H1 (cell line): ENCODE results near the gene CMYA5. TPM values are rescaled to one million over a fixed set of nuclear protein-coding genes. Genes with fewer than 3 reads are reported as not detected.

Experiments
- CTCF ChIA-PET: fragments of 300-600 bp; sonication (Branson Sonifier 250); formaldehyde crosslinking; loops from one replicate; lab custom pipeline; 2021; ENCODE audit not compliant: partially characterized antibody; lab: Charles Lee
- POLR2A ChIA-PET: fragments of 300-600 bp; sonication (Branson Sonifier 250); formaldehyde crosslinking; loops from one replicate; lab custom pipeline; 2021; ENCODE audit warnings: inconsistent platforms; ENCODE audit not compliant: partially characterized antibody; lab: Charles Lee
- DNase-seq, 2 experiments: peaks; one replicate each; pipeline versions ENCODE4 v3.0.0 to v3.0.0-alpha.2; 2010 to 2022; ENCODE audit warnings: low spot score in 2 of 2, low read depth in 1 of 2, mixed read lengths in 1 of 2
- FAIRE-seq: peaks from 2 replicates; lab custom pipeline; 2011; peaks lifted over from hg19 to GRCh38; lab: Jason Lieb, UNC
- H2AFZ ChIP-seq: 2 replicates; pipeline ENCODE4 v1.8.1; 2012; ENCODE audit warnings: low read length, inconsistent platforms
- H2AK5ac ChIP-seq: 2 replicates; pipeline ENCODE4 v1.6.1; 2013; ENCODE audit warnings: low read depth, low read length
- H2BK120ac ChIP-seq: replicated peaks from 2 replicates; pipeline ENCODE3; 2013; ENCODE audit warnings: low read depth, low read length, inconsistent platforms
- H2BK12ac ChIP-seq: 2 replicates; pipeline ENCODE4 v1.6.1; 2013; ENCODE audit warnings: low read depth, low read length
- H2BK15ac ChIP-seq: 2 replicates; pipeline ENCODE4 v1.6.1; 2013; ENCODE audit warnings: low read length
- H2BK20ac ChIP-seq: 2 replicates; pipeline ENCODE4 v1.6.1; 2013; ENCODE audit warnings: low read length
- H2BK5ac ChIP-seq: 2 replicates; pipeline ENCODE4 v1.6.1; 2013; ENCODE audit warnings: low read depth, low read length
- H3K14ac ChIP-seq: 2 replicates; pipeline ENCODE4 v1.6.1; 2013; ENCODE audit warnings: inconsistent platforms; ENCODE audit not compliant: insufficient read length
- H3K18ac ChIP-seq: 2 replicates; pipeline ENCODE4 v1.6.1; 2013; ENCODE audit warnings: low read length; ENCODE audit errors: extremely low read depth
- H3K23ac ChIP-seq: 2 replicates; pipeline ENCODE4 v1.6.1; 2013; ENCODE audit warnings: inconsistent platforms; ENCODE audit not compliant: insufficient read length
- H3K23me2 ChIP-seq: 2 replicates; pipeline ENCODE4 v1.6.1; 2013; ENCODE audit warnings: low read depth, low read length
- H3K27ac ChIP-seq: 2 replicates; pipeline ENCODE4 v1.6.1; 2011; ENCODE audit warnings: low read depth, low read length, inconsistent platforms
- H3K27me3 ChIP-seq, 4 experiments: replicated peaks in 1 of 4; 1 replicate in 1 of 4; 2 replicates in 3 of 4; pipeline versions ENCODE4 v1.6.1 to v1.8.1; 2011 to 2013; ENCODE audit warnings: low read length in 3 of 4, mild to moderate bottlenecking in 3 of 4, inconsistent platforms in 2 of 4, mixed read lengths in 2 of 4, moderate library complexity in 1 of 4; ENCODE audit not compliant: control insufficient read depth in 3 of 4, insufficient read depth in 3 of 4; ENCODE audit errors: extremely low read depth in 1 of 4
- H3K36me3 ChIP-seq, 4 experiments: 2 replicates each; pipeline versions ENCODE4 v1.6.1 to v1.8.1; 2011 to 2013; ENCODE audit warnings: mild to moderate bottlenecking in 4 of 4, low read length in 3 of 4, moderate library complexity in 2 of 4, control low read depth in 1 of 4, inconsistent platforms in 1 of 4; ENCODE audit not compliant: insufficient read depth in 4 of 4, control insufficient read depth in 2 of 4
- H3K4ac ChIP-seq: replicated peaks from 2 replicates; pipeline ENCODE3; 2013; ENCODE audit warnings: low read length, low read depth, mixed read lengths, inconsistent platforms; ENCODE audit not compliant: insufficient read length
- H3K4me1 ChIP-seq, 4 experiments: replicated peaks in 1 of 4; 1 replicate in 1 of 4; 2 replicates in 3 of 4; pipeline versions ENCODE4 v1.6.1 to v1.8.1; 2011 to 2013; ENCODE audit warnings: low read length in 3 of 4, inconsistent platforms in 2 of 4, mixed read lengths in 1 of 4; ENCODE audit not compliant: insufficient read depth in 4 of 4, control insufficient read depth in 3 of 4
- H3K4me2 ChIP-seq, 2 experiments: 2 replicates each; pipeline versions ENCODE4 v1.6.1 to v1.8.1; 2011 to 2013; ENCODE audit warnings: low read depth in 2 of 2, low read length in 2 of 2, control low read depth in 1 of 2, inconsistent platforms in 1 of 2, mild to moderate bottlenecking in 1 of 2; ENCODE audit not compliant: insufficient read depth in 1 of 2
- H3K4me3 ChIP-seq, 4 experiments: fragments of 200-600, 300-600 bp in 1 of 4; sonication (generic), shearing (Covaris generic), sonication (Bioruptor Twin) in 1 of 4; 2 replicates each; pipeline versions ENCODE4 v1.5.1 to v1.8.1; 2011 to 2016; ENCODE audit warnings: low read length in 4 of 4, low read depth in 3 of 4, control low read depth in 2 of 4, inconsistent platforms in 2 of 4, mild to moderate bottlenecking in 2 of 4, mixed read lengths in 1 of 4, moderate library complexity in 1 of 4; ENCODE audit not compliant: insufficient read depth in 2 of 4; ENCODE audit errors: extremely low read depth in 1 of 4
- H3K56ac ChIP-seq: replicated peaks from 2 replicates; pipeline ENCODE3; 2013; ENCODE audit warnings: low read depth, mild to moderate bottlenecking, mixed read lengths, low read length, inconsistent platforms; ENCODE audit not compliant: insufficient read length
- H3K79me1 ChIP-seq: 2 replicates; pipeline ENCODE4 v1.6.1; 2013; ENCODE audit warnings: low read depth, low read length, control low read depth
- H3K79me2 ChIP-seq, 2 experiments: 2 replicates each; pipeline versions ENCODE4 v1.6.1 to v1.8.1; 2012 to 2013; ENCODE audit warnings: low read length in 2 of 2, mild to moderate bottlenecking in 2 of 2, inconsistent platforms in 1 of 2; ENCODE audit not compliant: insufficient read depth in 2 of 2, control insufficient read depth in 1 of 2
- H3K9ac ChIP-seq, 4 experiments: replicated peaks in 1 of 4; 1 replicate in 1 of 4; 2 replicates in 3 of 4; pipeline versions ENCODE4 v1.6.1 to v1.8.1; 2011 to 2013; ENCODE audit warnings: low read depth in 3 of 4, low read length in 3 of 4, control low read depth in 2 of 4, mild to moderate bottlenecking in 2 of 4, moderate library complexity in 2 of 4, inconsistent platforms in 1 of 4; ENCODE audit errors: extremely low read depth in 1 of 4
- H3K9me3 ChIP-seq, 2 experiments: 2 replicates each; pipeline versions ENCODE4 v1.6.1 to v1.8.1; 2012 to 2013; ENCODE audit warnings: mild to moderate bottlenecking in 2 of 2, moderate library complexity in 2 of 2, control low read depth in 1 of 2, inconsistent platforms in 1 of 2, low read depth in 1 of 2, low read length in 1 of 2, mixed read lengths in 1 of 2; ENCODE audit not compliant: insufficient read depth in 2 of 2
- H4K20me1 ChIP-seq, 2 experiments: replicated peaks in 1 of 2; 2 replicates each; pipeline versions ENCODE3 to v1.8.1; 2011 to 2013; ENCODE audit warnings: inconsistent platforms in 2 of 2, low read length in 2 of 2, mild to moderate bottlenecking in 1 of 2; ENCODE audit not compliant: insufficient read depth in 2 of 2, control insufficient read depth in 1 of 2
- H4K5ac ChIP-seq: 2 replicates; pipeline ENCODE4 v1.6.1; 2013; ENCODE audit warnings: low read length, low read depth, mixed read lengths, inconsistent platforms; ENCODE audit not compliant: insufficient read length
- H4K8ac ChIP-seq: 2 replicates; pipeline ENCODE4 v1.8.0; 2013; ENCODE audit warnings: mild to moderate bottlenecking, moderate library complexity, low read length, inconsistent platforms; ENCODE audit not compliant: insufficient read depth; ENCODE audit errors: extremely low read depth
- H4K91ac ChIP-seq: replicated peaks from 2 replicates; pipeline ENCODE3; 2013; ENCODE audit warnings: low read length, mixed read lengths, inconsistent platforms; ENCODE audit not compliant: insufficient read length
- ATF2 ChIP-seq: IDR thresholded peaks from 2 replicates; pipeline ENCODE4 v1.6.1; 2012; ENCODE audit warnings: low read length, inconsistent platforms
- CHD2 ChIP-seq: IDR thresholded peaks from 2 replicates; pipeline ENCODE4 v1.6.1; 2012; ENCODE audit warnings: low read length, improper control_type of control experiment
- CREB1 ChIP-seq: IDR thresholded peaks from 2 replicates; pipeline ENCODE4 v1.6.1; 2012; ENCODE audit warnings: inconsistent platforms
- CTBP2 ChIP-seq: IDR thresholded peaks from 2 replicates; pipeline ENCODE4 v1.7.0; 2011; ENCODE audit warnings: borderline replicate concordance, mild to moderate bottlenecking, moderate library complexity, mixed read lengths, low read length; ENCODE audit not compliant: insufficient read depth, insufficient read length
- RNF2 ChIP-seq: fragments of 200-900, 300-1000 bp; sonication (generic); IDR thresholded peaks from 2 replicates; pipeline ENCODE4 v1.7.1; 2016; ENCODE audit warnings: borderline replicate concordance, low read depth, mild to moderate bottlenecking, antibody characterized with exemption, low read length; ENCODE audit not compliant: poor library complexity, severe bottlenecking; ENCODE audit errors: missing control alignments
- SIX5 ChIP-seq: IDR thresholded peaks from 2 replicates; pipeline ENCODE4 v1.6.1; 2011; ENCODE audit warnings: mild to moderate bottlenecking, low read depth, low read length
- WGBS, 2 experiments: shearing (Covaris generic) in 1 of 2; methylation state at CpG; one replicate each; pipeline versions ENCODE4 v1.1.6 to v1.1.7; 2013 to 2015; ENCODE audit warnings: low lambda C conversion rate in 2 of 2, mixed read lengths in 2 of 2, inconsistent platforms in 1 of 2, low coverage in 1 of 2, missing lambda C conversion rate in 1 of 2; ENCODE audit not compliant: insufficient replicate concordance in 2 of 2, insufficient coverage in 1 of 2, insufficient read length in 1 of 2; ENCODE audit errors: extremely low coverage in 1 of 2, missing lambda C conversion rate in 1 of 2; 5-methylcytosine and 5-hydroxymethylcytosine counted together
- polyA plus RNA-seq, 7 experiments: library from polyadenylated mRNA; depleted of rRNA in 3 of 7; stranded (reverse) in 5 of 7; unstranded in 2 of 7; fragments of >200 nt in 5 of 7; fragments of 200-250 nt in 2 of 7; gene quantifications; 1 replicate in 5 of 7; 2 replicates in 1 of 7; 4 replicates in 1 of 7; pipeline versions ENCODE4 v1.2.1 to v1.2.3, GENCODE V29; 2011 to 2013; ENCODE audit warnings: missing spikeins in 2 of 7, mixed read lengths in 2 of 7
- total RNA-seq: library from RNA; stranded (reverse); fragmentation: NEBNext Ultra II Directional; extraction: Animal tissue kit (Norgen Biotek cat#: 25700); gene quantifications from 2 replicates; pipeline ENCODE4 v1.2.1, GENCODE V29; 2021

The CMYA5 gene
- total and polyA plus RNA-seq, 2 of the 8 experiments (the other 6 are each of a cell fraction or from before 2014, with no cell fraction given) = 0.88 to 0.95 TPM

DNA sequence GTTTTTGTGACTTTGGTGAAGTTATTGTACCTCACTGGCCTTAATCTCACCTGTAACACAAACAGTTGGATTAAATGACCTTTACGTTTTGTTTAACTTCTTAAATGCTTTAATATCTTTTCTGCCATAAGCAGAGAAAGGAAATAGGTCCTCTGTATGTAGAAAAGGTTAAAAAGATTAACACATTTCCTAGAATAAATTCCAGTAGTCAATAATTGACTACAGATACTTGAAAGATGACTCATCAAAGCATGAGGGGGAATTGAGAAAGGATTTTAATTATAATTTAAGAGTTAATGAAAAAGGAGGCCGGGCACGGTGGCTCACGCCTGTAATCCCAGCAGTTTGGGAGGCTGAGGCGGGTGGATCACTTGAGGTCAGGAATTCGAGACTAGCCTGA is 35.8 kb upstream of the CMYA5 start:
- Histone ChIP-seq H2BK120ac (no peak overlapping the region), H3K27ac (no peak overlapping the region), H2AFZ (no peak overlapping the region), H3K56ac (no peak overlapping the region), H4K5ac (no peak overlapping the region), H3K14ac (no peak overlapping the region), H3K36me3 (peaks cover 0 to 15% (median 5%) of the 10 kb centered on the region in 4 experiments; a peak in 4 of 8 replicates), H2BK20ac (no peak overlapping the region), H2BK5ac (no peak overlapping the region), H3K27me3 (no peaks in the 10 kb centered on the region), H3K9me3 (no peaks in the 10 kb centered on the region), H2BK15ac (no peak overlapping the region), H2BK12ac (no peak overlapping the region), H4K20me1 (no peaks in the 10 kb centered on the region), H3K4me1 (no peaks in the 10 kb centered on the region), H3K9ac (no peak overlapping the region), H4K8ac (no peak overlapping the region), H3K4ac (no peak overlapping the region), H4K91ac (no peak overlapping the region), H3K23ac (no peak overlapping the region), H3K23me2 (no peaks in the 10 kb centered on the region), H3K4me3 (no peak overlapping the region), H3K4me2 (no peak overlapping the region), H2AK5ac (no peak overlapping the region), H3K18ac (no peak overlapping the region), H3K79me2 (no peaks in the 10 kb centered on the region), H3K79me1 (no peaks in the 10 kb centered on the region)
- DNase-seq (no peak), FAIRE-seq (no peak)
- 93% methylated on average over 6 of the region's 6 CpGs; no CpG with 5 or more reads in 1 of the 2 experiments for WGBS, 2 experiments
- TF ChIP-seq CTBP2 = no peak
- no peak for TF ChIP-seq CREB1
- no peak for TF ChIP-seq ATF2
- no peak for TF ChIP-seq SIX5
- no peak for TF ChIP-seq CHD2
- no peak for TF ChIP-seq RNF2
- ChIA-PET CTCF (interaction anchor here (1.1 to 1.3 kb wide), 2 partner anchors 14 to 120 kb away, joined by 4 read pairs; no protein-coding TSS in a partner anchor), POLR2A (no interaction called here)
